Measurements from ENCODE around the gene TP53I11.

GRCh38 chr11:44893846-44894617, 56.7 kb downstream of the TP53I11 start:
- peak; percentile 39 for TF ChIP-seq CTCF (IDR thresholded peaks at IDR 0.05)
- no peak for TF ChIP-seq EZH2 (IDR thresholded peaks at IDR 0.05; ENCODE audit: borderline replicate concordance, insufficient read depth, low read depth, low read length, poor library complexity, severe bottlenecking)

Measured in B cell (primary cell).